Adrenal gland (tissue), 5 donors: ENCODE measurements around the gene RNF146.

ENCODE experiments used
- POLR2A ChIP-seq, 2 donors: fragments of 450-650 bp; IDR thresholded peaks; one replicate each; pipeline ENCODE4 v1.6.1; 2017; ENCODE audit warnings: antibody characterized with exemption in 2 of 2, mild to moderate bottlenecking in 2 of 2, moderate library complexity in 1 of 2
- TF ChIP-seq, protein P1 (sequence below), 6 experiments: fragments of 450-650 bp in 4 of 6; fragments of 200-600 bp in 2 of 6; sonication (generic) in 1 of 6; IDR thresholded peaks; 1 replicate in 5 of 6; 2 replicates in 1 of 6; pipeline versions ENCODE4 v1.5.1 to v1.8.0; 2016 to 2021; ENCODE audit warnings: antibody characterized with exemption in 6 of 6, mild to moderate bottlenecking in 2 of 6, moderate library complexity in 1 of 6
- donor health status: DM: no; HTN: no; CAD: no.

DNA sequence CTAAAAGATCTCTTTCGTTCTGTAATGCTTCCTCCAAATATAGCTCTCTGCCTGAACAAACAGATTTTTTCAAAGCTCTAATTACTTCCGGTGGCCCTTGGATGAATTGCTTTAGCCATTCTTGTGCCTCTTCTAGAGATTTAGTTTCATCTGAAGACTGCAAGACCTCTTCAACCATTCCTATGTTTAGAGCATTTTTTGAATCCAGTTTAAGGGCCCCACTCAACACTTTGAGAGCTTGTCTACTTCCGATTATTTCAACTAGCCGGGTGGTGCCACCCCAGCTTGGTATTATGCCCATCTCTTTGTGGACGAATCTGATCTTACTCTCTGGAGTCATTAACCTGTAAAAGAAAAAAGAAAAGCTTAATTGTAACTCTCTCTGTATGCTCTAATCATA is 23.3 kb downstream of the RNF146 start:
- TF ChIP-seq, protein P1, sequence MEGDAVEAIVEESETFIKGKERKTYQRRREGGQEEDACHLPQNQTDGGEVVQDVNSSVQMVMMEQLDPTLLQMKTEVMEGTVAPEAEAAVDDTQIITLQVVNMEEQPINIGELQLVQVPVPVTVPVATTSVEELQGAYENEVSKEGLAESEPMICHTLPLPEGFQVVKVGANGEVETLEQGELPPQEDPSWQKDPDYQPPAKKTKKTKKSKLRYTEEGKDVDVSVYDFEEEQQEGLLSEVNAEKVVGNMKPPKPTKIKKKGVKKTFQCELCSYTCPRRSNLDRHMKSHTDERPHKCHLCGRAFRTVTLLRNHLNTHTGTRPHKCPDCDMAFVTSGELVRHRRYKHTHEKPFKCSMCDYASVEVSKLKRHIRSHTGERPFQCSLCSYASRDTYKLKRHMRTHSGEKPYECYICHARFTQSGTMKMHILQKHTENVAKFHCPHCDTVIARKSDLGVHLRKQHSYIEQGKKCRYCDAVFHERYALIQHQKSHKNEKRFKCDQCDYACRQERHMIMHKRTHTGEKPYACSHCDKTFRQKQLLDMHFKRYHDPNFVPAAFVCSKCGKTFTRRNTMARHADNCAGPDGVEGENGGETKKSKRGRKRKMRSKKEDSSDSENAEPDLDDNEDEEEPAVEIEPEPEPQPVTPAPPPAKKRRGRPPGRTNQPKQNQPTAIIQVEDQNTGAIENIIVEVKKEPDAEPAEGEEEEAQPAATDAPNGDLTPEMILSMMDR (IDR thresholded peaks at IDR 0.05): no peak
- no peak for TF ChIP-seq POLR2A (IDR thresholded peaks at IDR 0.05)
